HG02870 (cell line): ENCODE results near the gene A1BG.
A peak's percentile ranks its signal among the peaks of the same experiment; 100 is the strongest.

Experiments used
- ATAC-seq: cut with Tn5 transposase; IDR thresholded peaks from one replicate; pipeline ENCODE4 v1.9.1; 2021; ENCODE audit warnings: mild to moderate bottlenecking, moderate library complexity; ENCODE audit not compliant: unreplicated experiment

The A1BG gene, protein sequence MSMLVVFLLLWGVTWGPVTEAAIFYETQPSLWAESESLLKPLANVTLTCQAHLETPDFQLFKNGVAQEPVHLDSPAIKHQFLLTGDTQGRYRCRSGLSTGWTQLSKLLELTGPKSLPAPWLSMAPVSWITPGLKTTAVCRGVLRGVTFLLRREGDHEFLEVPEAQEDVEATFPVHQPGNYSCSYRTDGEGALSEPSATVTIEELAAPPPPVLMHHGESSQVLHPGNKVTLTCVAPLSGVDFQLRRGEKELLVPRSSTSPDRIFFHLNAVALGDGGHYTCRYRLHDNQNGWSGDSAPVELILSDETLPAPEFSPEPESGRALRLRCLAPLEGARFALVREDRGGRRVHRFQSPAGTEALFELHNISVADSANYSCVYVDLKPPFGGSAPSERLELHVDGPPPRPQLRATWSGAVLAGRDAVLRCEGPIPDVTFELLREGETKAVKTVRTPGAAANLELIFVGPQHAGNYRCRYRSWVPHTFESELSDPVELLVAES

DNA sequence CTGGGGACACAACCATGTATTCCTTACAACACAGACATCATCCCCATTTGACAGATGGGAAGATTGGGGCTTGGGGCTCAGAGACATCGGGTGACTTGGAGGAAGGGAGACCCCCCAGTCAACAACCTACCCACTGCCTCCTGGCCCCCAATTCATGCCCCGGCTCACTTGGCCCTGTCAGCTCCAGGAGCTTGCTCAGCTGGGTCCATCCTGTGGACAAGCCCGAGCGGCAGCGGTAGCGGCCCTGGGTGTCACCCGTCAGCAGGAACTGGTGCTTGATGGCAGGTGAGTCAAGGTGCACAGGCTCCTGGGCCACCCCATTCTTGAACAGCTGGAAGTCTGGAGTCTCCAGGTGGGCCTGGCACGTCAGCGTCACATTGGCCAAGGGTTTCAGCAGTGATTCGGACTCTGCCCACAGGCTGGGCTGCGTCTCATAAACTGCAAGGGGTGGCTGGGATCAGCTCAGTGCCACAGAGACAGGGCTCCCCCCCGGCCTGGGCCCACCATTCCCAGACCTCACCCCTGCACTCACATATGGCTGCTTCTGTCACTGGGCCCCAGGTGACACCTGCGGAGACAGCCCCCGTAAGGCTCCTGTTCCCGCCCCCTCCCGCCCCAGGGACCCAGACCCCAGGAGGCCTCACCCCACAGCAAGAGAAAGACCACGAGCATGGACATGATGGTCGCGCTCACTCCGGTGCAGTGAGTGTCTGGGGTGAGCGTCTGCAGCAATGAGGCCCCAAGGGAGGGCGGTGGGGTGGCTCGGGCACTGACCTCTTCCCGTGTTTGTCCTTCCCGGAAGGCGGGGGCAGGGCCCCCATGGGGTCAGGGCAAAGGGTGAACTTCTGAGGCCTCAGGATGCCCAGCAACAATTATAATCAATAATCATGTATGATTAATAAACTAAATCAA, at the start of gene A1BG:
Gene A1BG, minus strand, starts transcription at position 733 of the 912 bp plus-strand sequence. Its CDS starts 55 bp downstream, at position 678.
- ATAC-seq: no peak

DNA sequence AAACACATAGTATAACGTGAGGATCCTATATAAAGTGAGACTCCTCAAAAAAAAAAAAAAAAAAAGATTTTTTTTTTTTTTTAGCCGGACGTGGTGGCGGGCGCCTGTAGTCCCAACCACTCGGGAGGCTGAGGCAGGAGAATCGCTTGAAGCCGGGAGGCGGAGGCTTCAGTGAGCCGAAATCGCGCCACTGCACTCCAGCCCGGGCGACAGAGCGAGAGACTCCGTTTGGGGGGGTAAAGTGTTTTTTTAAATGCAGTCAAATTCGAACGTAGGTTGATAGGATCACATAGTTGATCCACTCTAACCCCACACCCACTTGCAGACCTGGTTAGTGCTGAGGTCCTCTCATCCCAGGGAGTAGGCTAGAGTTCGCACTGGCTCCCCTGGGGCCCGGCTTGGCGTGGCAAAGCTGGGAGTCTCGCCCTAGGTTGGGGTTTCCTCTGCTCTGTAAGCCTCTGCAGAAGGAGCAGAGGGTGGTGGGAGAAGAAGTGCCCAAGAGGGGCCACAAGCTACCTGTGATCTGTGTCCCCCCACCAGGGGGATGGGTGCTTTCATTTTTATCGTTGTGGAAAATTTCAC, 48.6 kb upstream of the A1BG start:
- no peak for ATAC-seq

DNA sequence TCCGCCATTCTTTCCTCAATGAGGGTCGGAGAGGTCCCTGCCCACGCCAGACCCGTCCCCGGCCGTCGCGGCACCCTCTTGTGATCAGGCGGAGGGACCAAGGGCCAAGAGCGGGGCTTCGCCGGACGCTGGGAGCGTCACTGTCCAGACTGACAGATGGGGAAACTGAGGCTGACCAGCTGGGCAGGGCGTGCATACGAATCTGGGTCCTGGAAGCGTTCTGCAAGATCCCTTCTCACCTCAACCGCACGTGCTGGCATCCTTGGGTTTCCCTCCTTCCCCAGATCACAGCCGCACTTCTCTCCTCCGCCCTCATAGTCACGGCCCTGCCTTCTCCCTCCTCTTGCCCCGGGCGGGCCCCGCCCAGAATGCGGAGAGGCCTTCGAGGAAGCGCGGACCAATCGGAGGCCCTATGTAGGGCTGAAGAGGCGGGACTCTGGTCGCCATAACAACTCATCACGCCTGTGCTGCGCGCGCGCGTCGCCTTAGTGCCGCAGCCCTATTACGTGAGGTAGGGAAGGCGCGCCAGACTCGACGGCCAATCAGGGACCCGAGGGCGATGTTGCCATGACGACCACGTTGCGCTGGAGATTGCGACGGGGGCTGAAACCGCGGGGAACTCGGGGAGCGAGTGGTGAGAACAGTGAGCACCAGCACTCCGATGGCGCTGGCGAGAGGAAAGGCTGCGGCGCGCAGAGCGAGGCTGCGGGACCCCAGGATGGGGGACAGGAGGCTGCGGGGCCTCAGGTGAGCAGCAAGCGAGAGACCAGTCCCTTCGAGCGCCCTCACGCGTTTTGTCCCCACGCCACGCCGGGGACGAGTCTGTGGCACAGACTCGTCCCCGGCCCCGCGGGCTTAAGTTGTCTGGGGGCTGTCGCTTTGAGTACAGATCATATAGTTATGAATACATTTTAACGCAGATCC, 47.9 kb upstream of the A1BG start:
- peak; percentile 97 for ATAC-seq

DNA sequence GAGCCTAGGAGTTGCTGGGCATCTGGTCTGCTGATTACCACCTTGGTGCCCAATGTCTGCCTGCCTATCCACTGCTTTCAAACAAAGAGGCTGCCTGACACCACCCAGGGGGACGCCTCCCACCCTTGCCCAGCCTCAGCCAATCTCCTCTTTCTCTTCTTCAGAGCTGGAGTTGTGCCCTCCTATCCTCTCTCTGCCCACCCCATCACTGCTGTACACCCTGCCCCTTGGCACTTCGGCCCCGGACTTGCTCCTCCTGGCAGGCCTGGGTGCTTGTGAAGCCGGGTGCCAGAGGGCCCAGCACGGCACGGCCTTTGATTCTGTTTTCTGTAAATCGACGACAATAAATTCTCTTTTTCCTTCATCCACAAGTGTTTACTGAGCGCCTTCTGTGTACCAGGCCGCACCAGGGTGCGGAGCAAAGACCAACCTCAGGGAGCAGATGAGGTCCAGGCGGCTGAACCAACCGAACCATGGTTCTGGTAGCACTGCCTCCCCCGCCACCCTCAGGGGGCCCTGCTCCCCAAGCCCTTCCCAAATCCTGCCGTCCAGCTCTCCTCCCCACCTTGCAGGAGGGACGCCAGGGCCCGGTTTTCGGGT, 47.1 kb upstream of the A1BG start:
- no peak for ATAC-seq

DNA sequence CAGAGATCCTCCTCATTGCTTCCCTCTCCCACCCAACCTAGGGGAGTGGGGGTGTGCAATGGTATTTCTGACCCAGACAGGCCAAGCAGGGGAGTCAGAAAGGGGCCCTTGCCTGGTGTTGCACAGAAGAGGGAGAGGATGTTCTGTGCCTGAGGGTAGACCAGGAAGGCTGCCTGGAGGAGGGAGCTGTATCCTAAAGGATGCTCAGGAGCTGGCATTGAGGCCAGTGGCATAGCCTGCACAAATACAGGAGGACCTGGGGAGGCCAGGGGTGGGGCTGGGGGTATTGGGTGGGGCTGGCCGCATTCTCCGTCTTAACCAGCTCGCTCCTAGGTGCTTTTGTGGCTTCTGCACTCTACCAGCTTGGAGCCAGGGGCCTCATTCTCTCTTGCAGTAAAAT, 46.6 kb upstream of the A1BG start:
- no peak for ATAC-seq

DNA sequence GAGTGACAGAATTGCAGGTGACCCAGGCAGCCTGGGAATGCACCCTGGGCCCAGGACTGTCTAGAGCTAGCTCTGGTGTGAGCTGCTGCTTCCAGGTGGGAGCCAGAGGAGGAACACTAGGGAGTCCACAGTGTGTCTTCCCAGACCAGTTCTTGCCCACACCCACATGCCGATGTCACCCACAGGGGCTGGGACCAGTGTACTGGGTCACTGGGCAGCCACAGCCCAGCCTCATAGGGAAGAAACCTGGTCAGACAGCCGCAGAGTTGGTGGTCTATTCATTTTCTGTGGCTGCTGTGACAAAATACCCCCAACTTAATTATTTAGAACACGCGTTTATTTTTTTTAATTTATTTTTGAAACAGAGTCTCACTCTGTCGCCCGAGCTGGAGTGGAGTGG, 45.3 kb upstream of the A1BG start:
- ATAC-seq: no peak

DNA sequence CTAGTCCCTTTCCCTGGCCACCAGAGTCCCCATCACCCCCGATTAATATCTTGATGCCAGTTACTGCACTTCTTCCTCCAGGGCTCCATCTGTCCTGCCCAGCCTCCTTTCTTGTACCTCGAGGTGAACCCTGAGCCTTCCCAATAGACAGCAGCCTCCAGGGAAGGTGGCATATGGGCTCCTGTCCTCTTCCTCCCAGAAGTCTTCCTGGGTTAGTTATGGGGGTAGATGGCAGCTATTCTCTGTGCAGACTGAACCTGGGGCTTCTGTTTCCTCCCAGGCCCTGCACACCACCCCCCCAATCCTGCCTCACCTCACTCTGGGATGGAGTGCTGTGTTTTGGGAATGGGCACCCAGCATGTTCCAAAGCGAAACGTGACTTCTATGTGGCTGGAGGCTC, 44.8 kb upstream of the A1BG start:
- no peak for ATAC-seq

DNA sequence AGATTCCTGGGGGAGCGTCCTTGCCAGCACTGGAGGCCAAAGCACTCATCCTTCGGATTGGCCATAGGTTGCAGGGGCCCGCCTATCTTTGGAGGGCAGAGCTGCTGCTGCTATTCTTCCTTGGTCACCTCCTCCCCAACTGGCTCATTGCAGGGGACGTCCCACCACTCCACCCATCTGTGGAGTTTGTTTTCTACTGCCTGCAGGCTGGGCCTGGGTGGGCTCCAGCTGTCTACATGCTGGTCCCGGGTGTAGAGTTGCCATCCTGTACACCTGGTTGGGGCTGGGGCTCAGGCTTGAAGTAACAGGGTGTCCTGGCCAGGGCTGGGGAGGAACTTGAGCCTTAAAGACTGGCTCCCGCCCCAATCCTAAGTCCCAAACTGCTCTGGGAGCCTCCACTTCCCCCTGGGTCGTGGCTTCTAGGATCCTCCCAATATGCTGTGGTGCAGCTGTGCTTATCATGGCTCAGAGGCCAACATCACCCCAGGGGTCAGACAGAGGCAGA, 44.3 kb upstream of the A1BG start:
- no peak for ATAC-seq

DNA sequence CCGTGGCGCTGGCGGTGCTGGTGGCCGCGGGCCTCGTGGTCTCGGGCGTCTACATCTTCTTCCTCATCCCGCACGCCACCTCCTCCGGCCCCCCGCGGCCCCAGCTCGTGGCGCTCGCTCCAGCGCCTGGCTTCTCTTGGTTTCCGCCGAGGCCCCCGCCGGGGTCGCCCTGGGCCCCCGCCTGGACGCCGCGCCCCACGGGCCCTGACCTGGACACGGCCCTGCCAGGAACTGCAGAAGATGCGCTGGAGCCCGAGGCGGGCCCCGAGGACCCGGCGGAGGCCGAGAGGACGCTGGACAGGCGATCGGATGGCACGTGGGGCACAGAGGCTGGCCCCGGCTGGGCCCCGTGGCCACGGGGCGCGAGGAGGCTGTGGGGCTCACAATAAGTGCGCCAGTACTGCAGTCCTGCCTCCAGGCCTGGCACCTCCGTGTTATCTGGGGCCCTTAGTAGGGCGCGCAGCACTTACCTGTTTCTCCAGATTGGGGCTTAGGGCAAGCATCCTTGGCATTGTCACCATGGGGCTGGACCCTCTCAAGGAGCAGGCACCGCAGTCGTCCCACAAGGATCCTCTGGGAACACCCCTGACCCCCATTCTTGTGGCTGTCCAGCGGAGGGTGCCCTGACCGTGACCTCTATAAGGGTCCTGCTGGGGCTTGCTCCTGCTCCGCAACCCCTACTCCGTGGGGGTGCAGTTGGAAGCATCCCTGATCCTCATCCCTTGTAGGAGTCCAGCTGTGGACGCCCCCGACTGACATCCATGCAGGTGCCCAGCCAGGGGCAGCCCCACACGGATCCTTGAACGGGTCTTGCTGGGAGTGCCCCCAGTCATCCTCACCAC, 43.6 kb upstream of the A1BG start:
- no peak for ATAC-seq

DNA sequence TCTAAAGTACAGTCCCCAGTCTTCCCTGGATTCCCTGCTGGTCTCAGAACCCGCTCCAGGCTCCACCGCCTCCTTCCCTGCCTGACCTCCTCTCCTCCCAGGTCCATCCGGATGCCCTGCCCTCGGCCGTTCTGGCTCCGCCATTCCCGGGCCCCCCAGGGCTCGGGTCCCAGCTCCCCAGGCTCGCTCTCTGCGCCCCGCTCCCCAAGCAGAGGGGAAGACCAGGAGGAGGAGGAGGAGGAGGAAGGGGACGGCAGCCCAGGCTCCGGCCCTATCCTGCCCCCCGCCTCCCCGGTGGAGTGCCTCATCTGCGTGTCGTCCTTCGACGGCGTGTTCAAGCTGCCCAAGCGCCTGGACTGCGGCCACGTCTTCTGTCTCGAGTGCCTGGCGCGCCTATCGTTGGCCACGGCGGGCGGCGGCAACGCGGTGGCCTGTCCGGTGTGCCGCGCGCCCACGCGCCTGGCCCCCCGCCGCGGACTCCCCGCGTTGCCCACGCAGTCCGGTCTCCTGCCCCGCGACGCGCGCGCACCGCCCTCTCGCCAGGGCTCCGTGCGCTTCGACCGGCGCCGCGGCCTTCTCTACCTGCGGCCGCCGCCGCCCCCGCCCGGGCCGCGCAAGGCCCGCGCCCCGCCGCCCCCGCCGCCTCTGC, 42.8 kb upstream of the A1BG start:
- ATAC-seq: no peak

DNA sequence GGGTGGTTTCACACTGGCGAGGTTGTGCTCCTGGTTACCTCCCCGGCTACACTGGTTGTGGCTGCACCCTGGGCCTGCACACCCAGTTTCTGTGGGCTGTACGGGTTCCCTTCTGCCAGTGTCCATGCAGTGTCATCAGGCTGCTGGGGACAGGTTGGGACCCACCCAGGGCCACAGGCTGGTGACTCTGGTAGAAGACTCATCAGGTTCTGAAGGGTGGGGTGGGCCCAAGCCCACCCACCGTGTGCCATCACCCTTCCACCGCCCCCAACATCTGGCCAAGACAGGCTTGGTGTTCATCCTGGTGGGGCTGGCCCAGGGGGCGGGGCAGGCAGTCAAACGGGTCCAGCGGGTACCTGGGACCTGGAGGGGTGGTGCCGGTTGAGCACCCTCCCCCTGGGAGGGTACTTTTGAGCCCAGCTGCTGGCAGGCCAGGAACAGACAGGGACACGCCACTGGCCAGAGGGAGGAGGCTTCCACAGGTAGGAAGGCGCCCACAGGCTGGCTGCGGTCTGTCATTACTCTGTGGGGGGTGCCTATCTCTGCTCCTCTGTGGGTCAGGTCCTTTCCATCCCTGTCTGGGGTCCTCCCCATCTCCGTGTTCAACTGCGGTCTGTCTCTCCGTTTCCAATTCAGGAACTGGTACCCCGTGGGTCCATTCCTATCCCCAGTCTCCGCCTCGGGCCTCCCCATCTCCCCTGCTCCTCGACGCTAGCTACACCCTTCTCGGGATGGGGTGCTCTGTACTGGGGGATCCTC, 42.1 kb upstream of the A1BG start, which contains the start of gene RNF225:
Gene RNF225, plus strand, starts transcription at position 437 of the 759 bp plus-strand sequence. CDS start 434 bp downstream, outside the sequence.
- no peak for ATAC-seq

DNA sequence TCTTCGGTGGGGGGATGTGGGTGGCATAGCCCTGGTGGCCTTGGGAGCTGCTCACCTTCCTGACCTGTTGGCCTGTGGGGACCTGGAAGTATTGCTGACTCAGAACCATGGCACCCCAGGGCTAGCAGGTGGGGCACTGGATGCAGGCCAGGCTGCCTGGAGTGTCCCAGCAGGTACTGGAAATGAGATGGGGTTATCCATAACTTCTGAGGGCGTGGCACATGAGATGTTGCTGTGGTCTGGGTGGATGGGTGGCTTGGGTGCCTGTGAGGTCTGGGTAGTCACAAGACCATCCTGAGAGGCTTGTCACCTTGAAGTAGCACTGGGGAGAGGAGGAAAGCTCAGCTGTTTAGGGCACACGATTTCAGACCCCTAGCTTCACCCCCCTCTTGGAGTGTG, 41.5 kb upstream of the A1BG start:
- ATAC-seq: no peak

DNA sequence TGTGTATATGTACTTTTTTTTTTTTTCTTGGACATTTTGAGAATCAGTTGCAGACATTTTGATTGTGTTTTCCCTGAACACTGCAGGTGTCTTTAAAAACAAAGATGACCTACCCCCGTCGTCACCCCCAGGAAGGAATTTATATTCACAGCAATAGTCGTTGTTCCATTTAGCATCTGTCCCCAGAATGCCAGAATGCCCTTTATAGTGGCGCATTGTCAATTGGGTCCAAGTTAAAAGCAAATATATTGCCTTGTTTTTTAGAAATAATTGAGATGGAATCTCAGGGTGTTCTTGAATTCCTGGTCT, 40.4 kb upstream of the A1BG start:
- no peak for ATAC-seq

DNA sequence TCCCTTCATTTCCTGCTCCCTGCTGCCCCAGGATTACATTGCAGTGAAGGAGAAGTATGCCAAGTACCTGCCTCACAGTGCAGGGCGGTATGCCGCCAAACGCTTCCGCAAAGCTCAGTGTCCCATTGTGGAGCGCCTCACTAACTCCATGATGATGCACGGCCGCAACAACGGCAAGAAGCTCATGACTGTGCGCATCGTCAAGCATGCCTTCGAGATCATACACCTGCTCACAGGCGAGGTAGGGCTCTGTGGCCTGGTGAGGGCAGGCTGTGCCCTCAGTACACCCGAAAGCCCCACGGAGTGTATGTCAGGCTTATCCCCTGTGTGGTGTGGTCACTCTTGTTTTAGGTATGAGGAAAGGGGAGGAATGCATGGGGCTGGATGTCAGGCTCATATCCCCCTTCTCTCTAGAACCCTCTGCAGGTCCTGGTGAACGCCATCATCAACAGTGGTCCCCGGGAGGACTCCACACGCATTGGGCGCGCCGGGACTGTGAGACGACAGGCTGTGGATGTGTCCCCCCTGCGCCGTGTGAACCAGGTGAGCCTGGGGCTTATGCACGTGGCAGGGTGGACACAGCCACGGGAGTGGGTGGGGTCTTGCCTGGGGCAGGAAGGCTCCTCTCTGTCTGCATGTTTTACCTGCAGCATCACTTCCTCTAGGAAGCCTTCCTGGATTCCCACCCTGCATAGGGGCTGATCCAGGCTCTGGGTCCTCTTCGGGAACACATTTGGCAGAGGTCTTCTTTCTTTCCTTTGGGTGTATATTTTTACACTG, 39.8 kb upstream of the A1BG start:
- no peak for ATAC-seq

DNA sequence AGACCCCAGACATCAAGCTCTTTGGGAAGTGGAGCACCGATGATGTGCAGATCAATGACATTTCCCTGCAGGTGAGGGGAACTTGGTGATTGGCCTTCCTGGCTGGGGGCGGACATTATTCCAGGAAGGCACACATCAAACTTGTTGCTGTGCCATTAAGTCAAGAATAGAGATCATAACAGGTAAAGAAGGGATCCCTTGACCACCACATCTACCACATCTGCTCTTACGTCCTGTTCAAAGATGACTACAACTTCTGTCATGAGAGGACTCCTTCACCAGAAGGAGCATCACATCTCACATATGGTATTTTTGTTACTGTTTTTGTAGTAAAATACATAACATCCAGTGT, 34.9 kb upstream of the A1BG start:
- ATAC-seq: no peak

DNA sequence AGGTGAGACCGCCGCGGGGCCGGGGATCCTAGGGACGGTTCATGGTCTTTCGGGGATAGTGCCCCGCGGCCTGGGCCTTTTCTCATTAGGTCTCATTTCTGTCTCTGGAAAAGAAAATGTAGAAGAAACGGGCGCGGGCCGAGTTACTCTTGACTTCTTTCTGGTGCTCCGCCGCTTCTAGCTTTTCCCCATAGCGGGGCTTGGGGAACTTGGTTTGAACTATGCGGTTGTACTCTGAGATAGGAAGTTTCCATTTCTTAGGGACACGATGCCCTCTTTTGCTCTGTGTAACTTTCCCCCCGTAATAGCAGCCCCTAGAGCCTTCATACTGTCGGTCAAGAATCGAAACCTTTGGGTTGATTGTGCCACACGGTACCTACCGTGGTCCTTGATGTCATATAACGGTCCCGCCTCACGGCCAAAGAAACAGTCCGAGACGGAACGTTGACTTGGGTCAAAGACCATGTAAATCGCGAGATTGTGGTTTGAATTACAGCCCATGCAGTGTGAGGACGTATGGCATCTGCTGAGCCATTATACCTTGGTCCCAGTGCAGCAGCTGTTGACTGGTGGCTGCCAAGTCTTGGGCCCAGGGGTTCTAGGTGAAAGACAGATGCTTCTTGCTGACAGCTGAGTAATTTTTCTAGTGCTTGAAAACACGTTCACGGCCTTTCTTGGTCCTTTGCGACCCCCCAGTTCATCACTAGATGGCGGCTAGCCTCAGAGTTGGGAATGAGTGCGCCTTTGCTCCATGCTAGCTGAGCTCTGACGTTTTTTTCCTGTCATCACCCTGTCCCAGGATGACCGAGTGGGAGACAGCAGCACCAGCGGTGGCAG, 34.3 kb upstream of the A1BG start:
- no peak for ATAC-seq
